ENCODE results near the gene TPP1.

DNA sequence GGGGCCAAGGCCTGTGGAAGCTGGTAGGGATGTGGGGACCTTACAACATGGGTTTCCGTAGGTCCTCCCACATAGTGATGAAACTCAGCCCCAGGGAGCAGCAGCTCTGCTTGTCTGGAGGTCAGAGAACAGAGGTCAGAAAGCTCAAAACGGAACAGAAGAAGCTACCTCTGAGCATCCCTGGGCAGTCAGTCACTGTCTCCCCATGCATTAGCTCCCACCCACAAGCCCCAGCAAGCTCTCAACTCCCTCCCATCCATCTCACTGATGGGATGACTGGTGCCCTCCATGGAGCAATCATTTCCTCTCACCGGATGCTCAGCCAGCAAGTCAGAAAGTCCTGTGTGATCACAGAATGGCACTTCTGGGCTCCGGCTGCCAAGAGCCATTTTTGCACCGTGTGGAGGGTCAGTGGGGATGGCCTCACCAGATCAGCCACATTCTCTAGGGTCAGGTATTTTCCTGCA lies 1.9 kb downstream of the TPP1 start:
- TF ChIP-seq, protein P1, sequence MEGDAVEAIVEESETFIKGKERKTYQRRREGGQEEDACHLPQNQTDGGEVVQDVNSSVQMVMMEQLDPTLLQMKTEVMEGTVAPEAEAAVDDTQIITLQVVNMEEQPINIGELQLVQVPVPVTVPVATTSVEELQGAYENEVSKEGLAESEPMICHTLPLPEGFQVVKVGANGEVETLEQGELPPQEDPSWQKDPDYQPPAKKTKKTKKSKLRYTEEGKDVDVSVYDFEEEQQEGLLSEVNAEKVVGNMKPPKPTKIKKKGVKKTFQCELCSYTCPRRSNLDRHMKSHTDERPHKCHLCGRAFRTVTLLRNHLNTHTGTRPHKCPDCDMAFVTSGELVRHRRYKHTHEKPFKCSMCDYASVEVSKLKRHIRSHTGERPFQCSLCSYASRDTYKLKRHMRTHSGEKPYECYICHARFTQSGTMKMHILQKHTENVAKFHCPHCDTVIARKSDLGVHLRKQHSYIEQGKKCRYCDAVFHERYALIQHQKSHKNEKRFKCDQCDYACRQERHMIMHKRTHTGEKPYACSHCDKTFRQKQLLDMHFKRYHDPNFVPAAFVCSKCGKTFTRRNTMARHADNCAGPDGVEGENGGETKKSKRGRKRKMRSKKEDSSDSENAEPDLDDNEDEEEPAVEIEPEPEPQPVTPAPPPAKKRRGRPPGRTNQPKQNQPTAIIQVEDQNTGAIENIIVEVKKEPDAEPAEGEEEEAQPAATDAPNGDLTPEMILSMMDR (IDR thresholded peaks at IDR 0.05) = no peak
- TF ChIP-seq POLR2AphosphoS5 (IDR thresholded peaks at IDR 0.05) (no peak), POLR2A (IDR thresholded peaks at IDR 0.05) (no peak)
